Vagina (tissue), 2 donors: ENCODE results near the gene SCARF1.

Experiments
- POLR2A ChIP-seq, 2 donors: fragments of 450-650 bp; IDR thresholded peaks; one replicate each; pipeline ENCODE4 v1.6.1; 2017; ENCODE audit warnings: antibody characterized with exemption in 2 of 2, mild to moderate bottlenecking in 2 of 2, moderate library complexity in 2 of 2
- POLR2AphosphoS5 ChIP-seq, 2 donors: sonication (generic); formaldehyde crosslinking; IDR thresholded peaks; one replicate each; pipeline ENCODE4 v1.9.0; 2017; ENCODE audit warnings: antibody characterized with exemption in 2 of 2, mild to moderate bottlenecking in 2 of 2, low read depth in 1 of 2; ENCODE audit not compliant: insufficient read depth in 1 of 2
- TF ChIP-seq, protein P1 (sequence below), 3 experiments: fragments of 450-650 bp in 2 of 3; fragments of 200-600 bp in 1 of 3; sonication (generic) in 1 of 3; IDR thresholded peaks; one replicate each; pipeline ENCODE4 v1.5.1; 2017 to 2019; ENCODE audit warnings: antibody characterized with exemption in 3 of 3, mild to moderate bottlenecking in 2 of 3, moderate library complexity in 2 of 3

DNA sequence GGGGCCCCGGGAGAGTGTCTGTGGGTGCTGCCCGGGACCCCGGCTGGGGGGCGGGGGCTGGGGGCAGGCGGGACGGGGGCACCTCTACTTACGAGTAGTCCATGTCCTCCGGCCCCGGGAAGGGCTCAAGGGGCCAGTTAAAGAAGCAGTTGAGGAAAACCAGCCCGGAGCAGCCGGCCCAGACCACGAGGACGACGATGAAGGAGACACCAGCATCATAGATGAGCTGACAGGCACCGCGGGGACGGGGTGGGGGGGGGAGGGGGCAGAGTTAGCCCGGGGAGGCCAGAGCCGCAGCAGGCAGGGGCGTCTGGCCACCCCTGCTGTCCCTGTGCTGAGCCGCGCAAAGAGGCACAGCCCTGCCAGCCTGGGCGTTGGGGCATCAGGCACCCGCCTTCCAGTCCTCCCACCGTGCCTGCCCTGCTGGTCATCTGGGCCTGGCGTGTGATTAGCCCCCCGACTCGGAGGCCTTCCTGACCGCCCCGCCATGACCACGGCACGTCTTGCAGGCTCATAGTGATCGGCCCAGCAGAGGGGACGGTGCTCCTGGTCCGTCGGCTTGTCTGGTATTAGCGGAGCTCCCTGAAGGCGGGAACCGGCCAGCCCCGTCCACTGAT lies 54.0 kb downstream of the SCARF1 start:
- TF ChIP-seq POLR2A (IDR thresholded peaks at IDR 0.05) (no peak), POLR2AphosphoS5 (IDR thresholded peaks at IDR 0.05; ENCODE audit: insufficient read depth in 1 of 2, low read depth in 1 of 2) (no peak)
- TF ChIP-seq, protein P1, sequence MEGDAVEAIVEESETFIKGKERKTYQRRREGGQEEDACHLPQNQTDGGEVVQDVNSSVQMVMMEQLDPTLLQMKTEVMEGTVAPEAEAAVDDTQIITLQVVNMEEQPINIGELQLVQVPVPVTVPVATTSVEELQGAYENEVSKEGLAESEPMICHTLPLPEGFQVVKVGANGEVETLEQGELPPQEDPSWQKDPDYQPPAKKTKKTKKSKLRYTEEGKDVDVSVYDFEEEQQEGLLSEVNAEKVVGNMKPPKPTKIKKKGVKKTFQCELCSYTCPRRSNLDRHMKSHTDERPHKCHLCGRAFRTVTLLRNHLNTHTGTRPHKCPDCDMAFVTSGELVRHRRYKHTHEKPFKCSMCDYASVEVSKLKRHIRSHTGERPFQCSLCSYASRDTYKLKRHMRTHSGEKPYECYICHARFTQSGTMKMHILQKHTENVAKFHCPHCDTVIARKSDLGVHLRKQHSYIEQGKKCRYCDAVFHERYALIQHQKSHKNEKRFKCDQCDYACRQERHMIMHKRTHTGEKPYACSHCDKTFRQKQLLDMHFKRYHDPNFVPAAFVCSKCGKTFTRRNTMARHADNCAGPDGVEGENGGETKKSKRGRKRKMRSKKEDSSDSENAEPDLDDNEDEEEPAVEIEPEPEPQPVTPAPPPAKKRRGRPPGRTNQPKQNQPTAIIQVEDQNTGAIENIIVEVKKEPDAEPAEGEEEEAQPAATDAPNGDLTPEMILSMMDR (IDR thresholded peaks at IDR 0.05), result no peak
